ENCODE measurements around the gene DENND1A.

Gene DENND1A

GRCh38 chr9:123417289-123418051 lies 512.5 kb downstream of the DENND1A start:
- no peak for DNase-seq (ENCODE audit: low read depth)
- no peak overlapping the region for H3K4me3 ChIP-seq (ENCODE audit: low read depth, low read length)
- no peak for TF ChIP-seq CTCF (IDR thresholded peaks at IDR 0.05; ENCODE audit: control insufficient read depth, extremely low read depth, insufficient read depth)

- DNase-seq (ENCODE audit: low read depth), result no peak
- no peak for TF ChIP-seq CTCF (IDR thresholded peaks at IDR 0.05; ENCODE audit: control insufficient read depth, extremely low read depth, insufficient read depth)
- no peak overlapping the region for H3K4me3 ChIP-seq (ENCODE audit: low read depth, low read length)
These were observed 513.8 kb downstream of the DENND1A start for GRCh38 chr9:123416176-123416575.

GRCh38 chr9:123414936-123415930 lies 514.7 kb downstream of the DENND1A start:
- no peak for DNase-seq (ENCODE audit: low read depth)
- TF ChIP-seq CTCF (IDR thresholded peaks at IDR 0.05; ENCODE audit: control insufficient read depth, extremely low read depth, insufficient read depth), result no peak
- no peak overlapping the region for H3K4me3 ChIP-seq (ENCODE audit: low read depth, low read length)

GRCh38 chr9:123414204-123414603 lies 515.7 kb downstream of the DENND1A start:
- DNase-seq (ENCODE audit: low read depth), result no peak
- no peak overlapping the region for H3K4me3 ChIP-seq (ENCODE audit: low read depth, low read length)
- no peak for TF ChIP-seq CTCF (IDR thresholded peaks at IDR 0.05; ENCODE audit: control insufficient read depth, extremely low read depth, insufficient read depth)

GRCh38 chr9:123412171-123412820 lies 517.6 kb downstream of the DENND1A start:
- no peak for TF ChIP-seq CTCF (IDR thresholded peaks at IDR 0.05; ENCODE audit: control insufficient read depth, extremely low read depth, insufficient read depth)
- no peak for DNase-seq (ENCODE audit: low read depth)
- H3K4me3 ChIP-seq (ENCODE audit: low read depth, low read length), result no peak overlapping the region

GRCh38 chr9:123411636-123412035 lies 518.3 kb downstream of the DENND1A start:
- no peak for DNase-seq (ENCODE audit: low read depth)
- no peak for TF ChIP-seq CTCF (IDR thresholded peaks at IDR 0.05; ENCODE audit: control insufficient read depth, extremely low read depth, insufficient read depth)
- no peak overlapping the region for H3K4me3 ChIP-seq (ENCODE audit: low read depth, low read length)

All from LNCaP clone FGC (cell line).